Thoracic aorta (tissue), 2 donors: ENCODE measurements around the gene SPINK1. TPM values are rescaled to one million over a fixed set of nuclear protein-coding genes. Genes with fewer than 3 reads are reported as not detected.

ENCODE experiments used
- ATAC-seq: fragments of 150-250 bp; one replicate; pipeline ENCODE4 v1.8.0; 2017; ENCODE audit warnings: low read depth; ENCODE audit not compliant: insufficient number of reproducible peaks, low FRiP score
- DNase-seq: peaks from one replicate; pipeline ENCODE4 v3.0.0-alpha.2; 2020; ENCODE audit warnings: low spot score
- H3K27ac ChIP-seq, 2 donors: fragments of 200-600 bp; sonication (generic); 1 replicate in 1 of 2; 2 replicates in 1 of 2; pipeline ENCODE4 v1.5.1; 2016; ENCODE audit warnings: mild to moderate bottlenecking in 2 of 2, moderate library complexity in 2 of 2
- H3K27me3 ChIP-seq: fragments of 200-600 bp; sonication (generic); replicated peaks from 2 replicates; pipeline ENCODE4 v1.6.0; 2016; ENCODE audit warnings: mild to moderate bottlenecking; ENCODE audit not compliant: insufficient read depth
- H3K36me3 ChIP-seq: fragments of 200-600 bp; sonication (generic); one replicate; pipeline ENCODE4 v1.5.1; 2016
- H3K4me1 ChIP-seq, 2 donors: fragments of 200-600 bp; sonication (generic); 1 replicate in 1 of 2; 2 replicates in 1 of 2; pipeline versions ENCODE4 v1.5.1 to v1.6.0; 2016; ENCODE audit warnings: low read depth in 2 of 2, mild to moderate bottlenecking in 1 of 2; ENCODE audit not compliant: control insufficient read depth in 1 of 2
- H3K4me3 ChIP-seq: fragments of 200-600 bp; sonication (generic); 2 replicates; pipeline ENCODE4 v1.5.1; 2016; ENCODE audit warnings: mild to moderate bottlenecking
- H3K9me3 ChIP-seq: fragments of 200-600 bp; sonication (generic); 2 replicates; pipeline ENCODE4 v1.5.1; 2016
- total RNA-seq, 2 donors: library from RNA; depleted of rRNA; stranded (reverse); fragments of >200 nt; gene quantifications; one replicate each; pipeline versions ENCODE4 v1.1.0 to v1.2.3, GENCODE V29; 2016
- TF ChIP-seq, protein P1 (sequence below): fragments of 200-600 bp; sonication (generic); IDR thresholded peaks from one replicate; pipeline ENCODE4 v1.5.1; 2019; ENCODE audit warnings: antibody characterized with exemption

The SPINK1 gene
- total RNA-seq, 2 donors from 2014 or later: 3.4 TPM; not detected in 1

- no peaks in the 10 kb centered on the region for H3K36me3 ChIP-seq
- no peaks in the 10 kb centered on the region for H3K9me3 ChIP-seq
- ATAC-seq: no peak
Observed at GRCh38 chr5:147852365-147852764, 20.9 kb upstream of the SPINK1 start.

GRCh38 chr5:147851578-147851977 is 20.1 kb upstream of the SPINK1 start:
- H3K27ac ChIP-seq: no peak overlapping the region
- ATAC-seq: no peak
- H3K4me3 ChIP-seq: no peak overlapping the region
- H3K4me1 ChIP-seq: no peaks in the 10 kb centered on the region
- TF ChIP-seq, protein P1, sequence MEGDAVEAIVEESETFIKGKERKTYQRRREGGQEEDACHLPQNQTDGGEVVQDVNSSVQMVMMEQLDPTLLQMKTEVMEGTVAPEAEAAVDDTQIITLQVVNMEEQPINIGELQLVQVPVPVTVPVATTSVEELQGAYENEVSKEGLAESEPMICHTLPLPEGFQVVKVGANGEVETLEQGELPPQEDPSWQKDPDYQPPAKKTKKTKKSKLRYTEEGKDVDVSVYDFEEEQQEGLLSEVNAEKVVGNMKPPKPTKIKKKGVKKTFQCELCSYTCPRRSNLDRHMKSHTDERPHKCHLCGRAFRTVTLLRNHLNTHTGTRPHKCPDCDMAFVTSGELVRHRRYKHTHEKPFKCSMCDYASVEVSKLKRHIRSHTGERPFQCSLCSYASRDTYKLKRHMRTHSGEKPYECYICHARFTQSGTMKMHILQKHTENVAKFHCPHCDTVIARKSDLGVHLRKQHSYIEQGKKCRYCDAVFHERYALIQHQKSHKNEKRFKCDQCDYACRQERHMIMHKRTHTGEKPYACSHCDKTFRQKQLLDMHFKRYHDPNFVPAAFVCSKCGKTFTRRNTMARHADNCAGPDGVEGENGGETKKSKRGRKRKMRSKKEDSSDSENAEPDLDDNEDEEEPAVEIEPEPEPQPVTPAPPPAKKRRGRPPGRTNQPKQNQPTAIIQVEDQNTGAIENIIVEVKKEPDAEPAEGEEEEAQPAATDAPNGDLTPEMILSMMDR: no peak
- DNase-seq: no peak
- no peaks in the 10 kb centered on the region for H3K27me3 ChIP-seq
- no peaks in the 10 kb centered on the region for H3K36me3 ChIP-seq
- H3K9me3 ChIP-seq: no peaks in the 10 kb centered on the region

More at GRCh38 chr5:147852365-147852764, 20.9 kb upstream of the SPINK1 start:
- Histone ChIP-seq H3K27me3 (no peaks in the 10 kb centered on the region), H3K4me3 (no peak overlapping the region), H3K27ac (no peak overlapping the region), H3K4me1 (no peaks in the 10 kb centered on the region)
- no peak for DNase-seq
- TF ChIP-seq, protein P1: no peak

DNA sequence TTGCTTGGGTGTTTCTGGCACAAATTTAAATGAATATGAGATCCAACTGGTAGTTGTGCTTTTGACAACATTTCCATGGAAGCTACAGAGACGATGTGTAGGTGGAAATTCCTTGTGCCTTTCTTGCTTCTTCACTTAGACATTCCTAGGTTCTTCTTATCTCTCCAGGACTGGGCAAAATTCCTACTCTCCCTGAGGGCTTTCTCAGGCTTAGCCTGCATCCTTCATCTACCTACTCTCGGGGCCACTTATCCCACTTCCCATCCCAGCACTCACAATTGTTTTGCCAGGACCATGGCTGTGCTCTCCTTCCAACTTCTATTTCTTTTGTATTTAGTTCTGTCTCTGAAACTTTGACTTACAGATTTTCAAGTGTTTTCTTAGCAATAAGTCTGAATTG is 17.8 kb upstream of the SPINK1 start:
- Histone ChIP-seq H3K4me1 (no peaks in the 10 kb centered on the region), H3K27ac (no peak overlapping the region), H3K4me3 (no peak overlapping the region), H3K27me3 (no peaks in the 10 kb centered on the region), H3K9me3 (no peaks in the 10 kb centered on the region), H3K36me3 (no peaks in the 10 kb centered on the region)
- no peak for DNase-seq
- ATAC-seq: no peak
- TF ChIP-seq, protein P1: no peak

DNA sequence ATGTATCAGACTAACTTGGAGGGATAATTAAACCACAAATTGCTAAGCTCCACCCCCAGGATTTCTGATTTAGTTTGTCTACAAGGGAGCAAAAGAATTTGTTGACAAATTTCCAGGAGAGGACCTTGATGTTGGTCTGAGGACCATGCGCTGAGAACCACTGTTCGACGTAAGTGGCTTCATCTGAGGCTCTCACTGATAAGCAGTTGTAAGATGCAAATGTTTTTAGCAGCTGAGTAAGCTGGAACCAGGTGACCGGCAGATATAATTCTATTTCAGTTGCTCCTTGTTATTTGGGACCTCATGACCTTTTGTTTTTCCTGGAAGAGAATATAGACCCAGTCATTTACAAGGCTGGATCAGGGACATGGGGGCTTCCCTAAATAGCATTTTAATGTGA is 14.1 kb upstream of the SPINK1 start:
- H3K4me1 ChIP-seq: no peaks in the 10 kb centered on the region
- no peaks in the 10 kb centered on the region for H3K36me3 ChIP-seq
- H3K27ac ChIP-seq: no peak overlapping the region
- no peak overlapping the region for H3K4me3 ChIP-seq
- no peaks in the 10 kb centered on the region for H3K9me3 ChIP-seq
- H3K27me3 ChIP-seq: no peaks in the 10 kb centered on the region
- TF ChIP-seq, protein P1: no peak
- ATAC-seq (no peak), DNase-seq (no peak)

DNA sequence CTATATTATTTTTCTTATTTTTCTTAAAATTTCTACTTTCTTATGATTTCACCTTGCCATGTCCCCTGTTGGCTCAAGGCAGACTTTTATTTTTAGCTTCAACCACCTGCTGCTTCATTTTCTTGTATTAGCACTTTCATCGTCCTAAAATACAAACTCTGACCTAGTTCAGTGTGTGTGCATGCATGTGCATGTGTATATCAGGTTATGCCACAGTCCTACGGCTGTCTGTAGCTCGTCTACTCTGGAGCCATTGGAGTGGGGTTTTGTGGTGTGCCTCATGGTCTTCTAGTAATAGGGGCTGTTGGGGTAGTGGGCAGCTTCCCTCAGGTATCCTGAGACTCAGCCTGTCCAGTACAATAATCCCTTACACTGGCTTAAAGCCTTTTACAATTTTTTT is 13.4 kb upstream of the SPINK1 start:
- no peaks in the 10 kb centered on the region for H3K36me3 ChIP-seq
- ATAC-seq: no peak
- TF ChIP-seq, protein P1: no peak

More for the DNA sequence above, 13.4 kb upstream of the SPINK1 start:
- no peaks in the 10 kb centered on the region for H3K9me3 ChIP-seq
- no peaks in the 10 kb centered on the region for H3K27me3 ChIP-seq
- H3K27ac ChIP-seq: no peak overlapping the region
- H3K4me3 ChIP-seq: no peak overlapping the region
- DNase-seq: no peak
- no peaks in the 10 kb centered on the region for H3K4me1 ChIP-seq
